ENCODE results near the gene TNS4. TPM values are rescaled to one million over a fixed set of nuclear protein-coding genes. Genes with fewer than 3 reads are reported as not detected.
"Not testable (repeated sequence)": the region's sequence is repeated elsewhere in the genome, so short reads cannot be mapped to it uniquely, and the experiment has no call there.

Gene TNS4
- total and polyA plus RNA-seq, 7 donors, result 1.2 to 6.9 (median 1.8) TPM; not detected in 4

DNA sequence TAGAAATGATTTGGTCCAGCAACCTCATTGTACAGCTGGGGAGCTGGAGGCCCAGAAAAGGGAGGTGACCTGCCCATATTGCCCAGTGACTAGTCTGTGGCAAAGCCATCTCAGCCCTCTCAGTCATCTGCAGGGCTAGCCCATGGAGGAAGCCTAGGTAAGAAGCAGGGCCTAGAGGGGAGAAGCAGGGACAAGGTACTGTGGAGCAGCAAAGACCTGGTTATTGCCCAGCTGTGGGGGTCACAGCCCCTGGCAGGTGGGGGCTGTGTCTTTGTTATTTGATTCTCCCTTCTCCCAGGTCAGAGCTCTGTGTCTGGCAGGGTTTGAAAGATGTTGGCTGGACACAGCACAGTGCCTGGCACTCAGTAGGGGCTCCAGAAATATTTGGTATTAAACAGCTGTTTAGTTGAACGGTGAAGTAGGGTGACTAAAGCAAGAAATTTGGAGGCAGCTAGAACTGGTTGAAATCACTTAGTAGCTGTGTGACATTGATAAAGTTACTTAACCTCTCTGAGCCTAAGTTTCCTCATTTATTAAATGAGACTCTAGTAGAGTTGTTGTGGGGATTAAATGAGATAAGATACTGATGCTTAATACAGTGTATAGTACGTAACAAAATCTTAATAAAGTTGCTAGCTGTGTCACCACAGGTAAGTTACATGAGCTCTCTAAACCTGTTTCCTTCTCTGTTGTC, 46.5 kb upstream of the TNS4 start:
- no peak overlapping the region for H3K4me3 ChIP-seq
- intact Hi-C loops (cut with DNase I), result no loop called here
- H3K27ac ChIP-seq, result peak overlapping the region; percentile 74 to 90 (median 87)
- no peaks in the 10 kb centered on the region for H3K27me3 ChIP-seq
- H3K36me3 ChIP-seq, result no peaks in the 10 kb centered on the region
- WGBS, 2 donors, result 74 to 79% methylated on average over 2 of the region's 2 CpGs
- peaks cover 0 to 72% (median 66%) of the 10 kb centered on the region in 4 donors for H3K4me1 ChIP-seq
- TF ChIP-seq, protein P1, sequence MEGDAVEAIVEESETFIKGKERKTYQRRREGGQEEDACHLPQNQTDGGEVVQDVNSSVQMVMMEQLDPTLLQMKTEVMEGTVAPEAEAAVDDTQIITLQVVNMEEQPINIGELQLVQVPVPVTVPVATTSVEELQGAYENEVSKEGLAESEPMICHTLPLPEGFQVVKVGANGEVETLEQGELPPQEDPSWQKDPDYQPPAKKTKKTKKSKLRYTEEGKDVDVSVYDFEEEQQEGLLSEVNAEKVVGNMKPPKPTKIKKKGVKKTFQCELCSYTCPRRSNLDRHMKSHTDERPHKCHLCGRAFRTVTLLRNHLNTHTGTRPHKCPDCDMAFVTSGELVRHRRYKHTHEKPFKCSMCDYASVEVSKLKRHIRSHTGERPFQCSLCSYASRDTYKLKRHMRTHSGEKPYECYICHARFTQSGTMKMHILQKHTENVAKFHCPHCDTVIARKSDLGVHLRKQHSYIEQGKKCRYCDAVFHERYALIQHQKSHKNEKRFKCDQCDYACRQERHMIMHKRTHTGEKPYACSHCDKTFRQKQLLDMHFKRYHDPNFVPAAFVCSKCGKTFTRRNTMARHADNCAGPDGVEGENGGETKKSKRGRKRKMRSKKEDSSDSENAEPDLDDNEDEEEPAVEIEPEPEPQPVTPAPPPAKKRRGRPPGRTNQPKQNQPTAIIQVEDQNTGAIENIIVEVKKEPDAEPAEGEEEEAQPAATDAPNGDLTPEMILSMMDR (IDR thresholded peaks at IDR 0.05), result no peak
- TF ChIP-seq POLR2A (IDR thresholded peaks at IDR 0.05), result no peak
- no peak for TF ChIP-seq EP300 (IDR thresholded peaks at IDR 0.05)
- no peak for TF ChIP-seq POLR2AphosphoS5 (IDR thresholded peaks at IDR 0.05)
- DNase-seq, result no peak
- no peaks in the 10 kb centered on the region for H3K9me3 ChIP-seq

DNA sequence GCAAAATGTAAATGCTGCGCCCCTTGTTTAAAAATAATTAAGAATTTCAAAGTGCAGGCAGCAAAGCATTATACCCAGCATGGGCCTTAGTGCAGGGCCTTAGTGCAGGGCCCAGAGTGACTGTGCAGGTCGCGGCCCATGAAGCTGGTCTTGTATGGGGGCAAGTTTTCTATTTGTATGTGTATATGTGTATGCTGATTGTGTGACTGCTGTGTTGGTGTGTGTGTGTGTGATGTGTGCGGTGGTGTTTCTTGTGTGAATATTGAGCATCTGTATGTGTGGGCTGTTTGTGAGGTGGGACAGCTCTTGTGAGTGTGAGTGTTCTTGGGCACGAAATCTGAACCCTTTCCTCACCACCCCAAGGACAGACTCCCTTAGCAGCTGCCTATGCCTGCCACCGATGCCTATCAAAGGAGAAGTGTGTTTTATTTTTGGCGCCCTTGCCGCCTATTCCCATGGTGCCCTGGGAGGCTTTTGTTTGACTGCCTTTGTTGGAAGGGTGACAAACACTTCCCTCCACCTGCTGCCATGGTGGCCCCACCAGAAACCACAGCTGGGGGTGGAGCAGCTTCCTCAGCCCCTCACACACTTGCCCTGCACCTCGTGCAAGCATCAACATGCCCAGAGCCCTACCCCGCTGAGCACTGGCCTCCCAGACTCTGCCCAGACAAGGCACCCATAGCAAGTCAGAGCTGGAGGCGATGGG, 45.8 kb upstream of the TNS4 start:
- DNase-seq, result peak; percentile 65
- Histone ChIP-seq H3K27me3 (no peaks in the 10 kb centered on the region), H3K36me3 (no peaks in the 10 kb centered on the region), H3K27ac (peak overlapping the region; percentile 74 to 90 (median 87)), H3K4me1 (peaks cover 0 to 72% (median 66%) of the 10 kb centered on the region in 4 donors), H3K9me3 (no peaks in the 10 kb centered on the region), H3K4me3 (no peak overlapping the region)
- TF ChIP-seq EP300 (IDR thresholded peaks at IDR 0.05) (no peak), POLR2A (IDR thresholded peaks at IDR 0.05) (no peak), POLR2AphosphoS5 (IDR thresholded peaks at IDR 0.05) (no peak)
- TF ChIP-seq, protein P1 (IDR thresholded peaks at IDR 0.05), result no peak
- intact Hi-C loops (cut with DNase I), result no loop called here
- WGBS, 2 donors, result 56 to 75% methylated on average over 11 of the region's 11 CpGs

DNA sequence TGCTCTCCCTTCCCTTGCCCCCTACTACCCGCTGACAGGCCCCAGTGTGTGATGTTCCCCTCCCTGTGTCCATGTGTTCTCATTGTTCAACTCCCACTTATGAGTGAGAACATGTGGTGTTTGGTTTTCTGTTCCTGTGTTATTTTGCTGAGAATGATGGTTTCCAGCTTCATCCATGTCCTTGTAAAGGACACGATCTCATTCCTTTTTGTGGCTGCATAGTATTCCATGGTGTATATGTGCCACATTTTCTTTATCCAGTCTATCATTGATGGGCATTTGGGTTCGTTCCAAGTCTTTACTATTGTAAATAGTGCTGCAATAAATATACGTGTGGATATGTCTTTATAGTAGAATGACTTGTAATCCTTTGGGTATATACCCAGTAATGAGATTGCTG, 45.1 kb upstream of the TNS4 start:
- H3K27me3 ChIP-seq; H3K9me3 ChIP-seq; intact Hi-C loops (cut with DNase I); H3K4me3 ChIP-seq; H3K36me3 ChIP-seq; DNase-seq; H3K27ac ChIP-seq: not testable (repeated sequence)
- WGBS, 2 donors, result 69 to 93% methylated on average over 4 of the region's 4 CpGs
- peaks cover 0 to 72% (median 66%) of the 10 kb centered on the region in 4 donors for H3K4me1 ChIP-seq

DNA sequence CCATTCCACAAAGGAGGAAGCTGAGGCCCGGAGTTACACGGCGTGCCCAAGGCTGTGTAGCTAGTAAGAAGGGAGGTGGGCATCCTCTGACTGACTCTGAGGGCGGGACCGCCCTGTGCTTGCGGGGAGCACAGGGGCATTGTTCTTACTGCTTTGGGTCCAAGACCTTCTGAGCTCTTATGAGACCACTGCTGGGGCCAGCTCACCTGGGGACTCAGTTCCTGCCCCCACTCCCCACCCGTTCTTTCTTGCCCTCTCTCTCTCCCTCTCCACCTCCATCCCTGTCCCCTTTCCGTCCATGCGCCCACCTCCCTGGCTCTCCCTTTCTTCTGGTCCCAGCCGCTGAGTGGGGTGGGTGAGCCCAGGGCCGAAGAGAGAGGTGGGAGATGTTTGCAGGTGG, 44.2 kb upstream of the TNS4 start:
- Histone ChIP-seq H3K36me3 (no peaks in the 10 kb centered on the region), H3K4me3 (no peak overlapping the region), H3K27me3 (no peaks in the 10 kb centered on the region), H3K27ac (peak overlapping the region in 1 of 4 donors; percentile 21), H3K9me3 (no peaks in the 10 kb centered on the region), H3K4me1 (peaks cover 0 to 72% (median 64%) of the 10 kb centered on the region in 4 donors)
- intact Hi-C loops (cut with DNase I), result no loop called here
- peak; percentile 51 for DNase-seq
- TF ChIP-seq, protein P1 (IDR thresholded peaks at IDR 0.05), result no peak
- TF ChIP-seq EP300 (IDR thresholded peaks at IDR 0.05) (no peak), POLR2A (IDR thresholded peaks at IDR 0.05) (no peak), POLR2AphosphoS5 (IDR thresholded peaks at IDR 0.05) (no peak)
- 94% methylated on average over 11 of the region's 11 CpGs for WGBS, 2 donors

DNA sequence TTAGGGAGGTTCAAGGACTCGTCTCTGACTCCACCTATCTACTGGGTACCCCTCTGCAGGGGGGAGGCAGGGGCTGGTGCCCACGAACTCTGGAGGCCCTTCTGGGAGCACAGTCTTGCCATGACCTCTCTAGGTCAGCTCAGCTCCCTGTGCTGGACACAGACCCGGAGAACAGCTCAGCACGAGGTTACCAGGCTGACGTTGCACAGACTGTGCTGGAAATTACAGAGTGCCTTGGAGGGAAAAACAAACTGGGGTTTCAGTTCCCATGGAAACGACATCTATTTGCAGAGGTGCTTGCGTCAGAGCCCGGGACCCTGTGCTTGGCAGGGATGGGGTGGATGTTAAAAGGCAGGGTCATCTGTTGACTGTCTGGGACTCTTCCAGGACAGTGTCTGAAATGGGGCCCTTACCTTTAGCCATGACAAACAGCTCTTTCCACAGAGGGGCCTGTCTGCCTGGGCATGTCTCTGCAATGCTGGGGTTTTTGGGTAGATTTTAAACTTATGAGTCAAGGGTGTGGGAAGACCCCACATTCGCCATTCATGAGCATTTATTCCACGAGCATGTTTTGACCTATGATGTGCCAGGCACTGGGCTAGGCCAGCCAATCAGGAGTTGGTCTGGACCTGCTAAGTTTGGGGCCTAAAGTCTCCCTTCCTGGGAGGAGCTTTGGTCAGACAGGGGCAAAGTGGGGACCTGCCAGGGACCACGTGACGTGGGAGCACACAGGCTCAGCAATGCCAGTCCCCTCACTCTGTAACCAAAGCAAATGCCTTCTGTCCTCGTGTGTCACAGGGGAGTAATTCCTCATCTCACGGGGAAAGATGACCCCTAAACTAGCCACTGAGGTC, 41.4 kb upstream of the TNS4 start:
- Histone ChIP-seq H3K4me1 (peaks cover 0 to 71% (median 54%) of the 10 kb centered on the region in 4 donors), H3K4me3 (no peak overlapping the region), H3K27ac (peak overlapping the region; percentile 83 to 89 (median 84)), H3K9me3 (no peaks in the 10 kb centered on the region), H3K36me3 (no peaks in the 10 kb centered on the region), H3K27me3 (no peaks in the 10 kb centered on the region)
- WGBS, 2 donors, result 53 to 77% methylated on average over 14 of the region's 14 CpGs
- TF ChIP-seq, protein P1 (IDR thresholded peaks at IDR 0.05), result no peak
- TF ChIP-seq POLR2A (IDR thresholded peaks at IDR 0.05) (no peak), POLR2AphosphoS5 (IDR thresholded peaks at IDR 0.05) (peak; percentile 70 to 96 (median 80)), EP300 (IDR thresholded peaks at IDR 0.05) (peak; percentile 79 to 98 (median 94))
- intact Hi-C loops (cut with DNase I), result no loop called here
- DNase-seq, result peak; percentile 98

Data from sigmoid colon (tissue), 7 donors.